ENCODE measurements around the gene GNAL.
"Not testable (repeated sequence)": the region's sequence is repeated elsewhere in the genome, so short reads cannot be mapped to it uniquely, and the experiment has no call there.

Gene GNAL

DNA sequence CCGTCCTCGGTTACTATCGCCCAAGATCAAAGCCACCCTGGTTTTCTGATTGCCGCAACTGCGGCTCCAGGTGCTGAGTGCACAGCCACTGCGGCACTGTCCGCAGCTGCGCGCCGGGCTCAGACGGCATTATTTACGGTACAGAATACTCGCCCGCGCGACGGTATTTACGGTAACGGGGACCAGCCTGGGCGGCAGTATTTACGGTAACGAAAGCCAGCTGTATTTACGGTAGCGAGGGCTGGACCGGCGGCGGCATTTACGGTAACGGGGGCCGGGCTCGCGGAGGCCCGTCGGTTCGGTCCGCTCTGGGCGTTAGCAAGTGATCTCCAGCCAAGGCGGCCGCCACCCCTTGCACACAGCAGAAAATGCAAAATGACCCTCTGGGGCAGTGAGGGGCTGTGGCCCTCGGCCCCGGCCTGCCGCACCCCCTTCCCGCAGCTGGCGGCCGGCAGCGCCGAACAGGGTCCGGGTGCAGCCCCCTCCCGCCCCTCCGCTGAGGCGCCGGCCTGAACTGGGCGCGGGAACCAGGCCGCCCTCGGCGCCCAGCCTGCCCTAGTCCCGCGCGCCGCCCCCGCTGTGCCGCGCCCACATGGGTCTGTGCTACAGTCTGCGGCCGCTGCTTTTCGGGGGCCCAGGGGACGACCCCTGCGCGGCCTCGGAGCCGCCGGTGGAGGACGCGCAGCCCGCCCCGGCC, at the start of gene GNAL:
Gene GNAL, plus strand, starts transcription at position 293 of the 697 bp plus-strand sequence. Its CDS starts 300 bp downstream, at position 593.
- DNase-seq: peak; percentile 81

GRCh38 chr18:11647310-11647709, 41.8 kb upstream of the GNAL start:
- not testable (repeated sequence) for DNase-seq

DNA sequence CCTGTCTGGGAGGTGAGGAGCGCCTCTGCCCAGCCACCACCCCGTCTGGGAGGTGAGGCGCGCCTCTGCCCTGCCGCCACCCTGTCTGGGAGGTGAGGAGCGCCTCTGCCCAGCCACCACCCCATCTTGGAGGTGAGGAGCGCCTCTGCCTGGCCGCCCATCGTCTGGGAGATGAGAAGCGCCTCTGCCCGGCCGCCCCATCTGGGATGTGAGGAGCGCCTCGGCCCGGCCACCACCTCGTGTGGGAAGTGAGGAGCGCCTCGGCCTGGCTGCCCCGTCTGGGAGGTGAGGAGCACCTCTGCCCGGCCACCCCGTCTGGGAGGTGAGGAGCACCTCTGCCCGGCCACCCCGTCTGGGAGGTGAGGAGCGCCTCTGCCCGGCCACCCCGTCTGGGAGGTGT, 41.3 kb upstream of the GNAL start:
- DNase-seq: not testable (repeated sequence)

GRCh38 chr18:11649839-11650238, 39.2 kb upstream of the GNAL start:
- no peak for DNase-seq

DNA sequence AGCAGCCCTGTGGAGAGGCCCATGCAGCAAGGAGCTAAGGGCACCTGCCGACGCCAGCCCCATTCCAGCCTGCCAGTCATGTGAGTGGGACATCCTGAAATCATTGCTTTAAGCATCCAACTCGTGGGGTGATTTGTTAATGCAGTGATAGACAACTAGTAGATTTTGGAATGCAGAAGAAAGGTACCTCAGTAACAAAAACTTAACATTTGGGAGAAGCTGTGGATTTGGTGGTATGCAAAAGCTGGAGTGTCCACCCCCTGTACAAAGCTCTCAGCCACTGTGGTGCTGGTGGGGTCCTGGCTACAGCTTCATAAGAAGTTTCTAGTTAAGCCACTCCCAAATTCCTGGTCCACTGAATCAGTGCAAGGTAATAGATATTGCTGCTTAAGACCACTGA, 37.2 kb upstream of the GNAL start:
- DNase-seq: no peak

DNA sequence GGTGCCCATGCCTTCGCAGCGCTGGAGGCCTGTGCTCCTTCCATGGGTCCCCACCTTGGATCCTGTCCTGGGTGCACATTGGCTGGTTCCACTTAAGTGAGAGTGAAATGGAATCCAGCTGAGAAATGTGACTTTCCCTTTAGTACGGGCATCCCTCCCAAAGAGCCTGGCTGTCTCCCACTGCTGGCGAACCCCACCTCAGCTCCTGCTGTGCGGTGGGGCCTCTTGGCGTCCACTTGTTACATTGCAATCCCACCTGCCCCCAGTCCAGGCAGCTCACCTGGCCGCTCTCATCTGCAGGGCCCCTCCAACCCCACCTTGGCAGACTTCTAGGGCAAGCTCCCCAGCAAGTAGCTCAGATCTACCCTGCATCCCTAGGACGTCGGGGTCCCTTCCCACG, 35.5 kb upstream of the GNAL start:
- no peak for DNase-seq

DNA sequence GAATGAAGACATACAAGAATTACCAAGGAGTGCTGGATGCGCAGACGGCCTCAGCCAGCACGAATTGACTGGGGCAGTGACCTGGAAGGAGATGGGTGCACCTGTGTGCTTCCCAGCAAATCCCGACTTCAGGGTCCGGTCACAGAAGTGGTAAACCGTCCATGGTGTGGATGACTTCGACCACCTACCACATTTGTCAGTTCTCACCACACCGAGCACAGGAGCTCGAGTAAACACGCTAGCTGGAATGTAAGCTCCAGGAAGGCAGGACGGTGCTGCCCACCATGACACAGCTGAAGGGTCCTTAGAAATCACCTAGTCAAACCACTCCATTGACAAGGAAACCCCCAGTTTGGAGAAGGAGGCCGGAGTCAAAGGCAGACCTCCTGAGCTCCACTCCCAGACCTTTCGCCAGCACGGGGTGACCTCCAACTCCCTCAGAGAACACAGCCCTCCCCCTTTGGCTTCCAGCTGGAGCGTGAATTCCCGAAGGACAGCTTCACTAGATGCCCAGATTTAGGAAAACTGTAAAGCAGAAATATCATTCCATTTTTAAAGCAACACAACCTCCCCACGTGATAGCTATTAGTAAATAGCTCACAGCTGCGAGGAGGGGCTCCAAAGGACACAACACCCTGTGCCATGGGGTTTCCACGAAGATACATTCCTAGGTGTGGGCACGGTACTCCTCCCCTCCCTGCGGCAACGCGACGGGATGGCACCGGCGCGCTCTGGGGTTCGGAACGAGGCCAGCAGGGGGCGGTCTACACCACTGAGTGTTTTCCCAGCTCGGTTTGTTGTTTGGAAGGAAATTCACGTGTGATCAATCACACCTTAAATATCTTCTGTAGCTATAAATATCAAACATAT, 34.1 kb upstream of the GNAL start:
- DNase-seq: peak; percentile 2

DNA sequence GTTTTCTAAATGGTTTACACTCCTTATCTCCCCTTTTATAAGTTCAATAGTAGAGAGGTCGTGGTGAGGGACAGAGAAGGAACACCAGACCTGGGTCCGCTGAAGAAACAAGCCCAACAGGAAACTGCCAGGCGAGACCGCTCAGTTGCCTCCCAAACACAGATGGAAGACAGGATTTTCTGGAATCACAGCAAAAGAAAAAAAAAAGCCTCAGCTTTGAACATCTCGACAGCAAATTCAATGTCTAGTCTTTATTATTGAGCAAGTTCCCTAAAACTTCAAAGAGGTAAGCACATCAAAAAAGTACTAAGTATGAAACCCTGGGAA, 33.5 kb upstream of the GNAL start:
- no peak for DNase-seq

GRCh38 chr18:11657152-11657551, 31.9 kb upstream of the GNAL start:
- no peak for DNase-seq

DNA sequence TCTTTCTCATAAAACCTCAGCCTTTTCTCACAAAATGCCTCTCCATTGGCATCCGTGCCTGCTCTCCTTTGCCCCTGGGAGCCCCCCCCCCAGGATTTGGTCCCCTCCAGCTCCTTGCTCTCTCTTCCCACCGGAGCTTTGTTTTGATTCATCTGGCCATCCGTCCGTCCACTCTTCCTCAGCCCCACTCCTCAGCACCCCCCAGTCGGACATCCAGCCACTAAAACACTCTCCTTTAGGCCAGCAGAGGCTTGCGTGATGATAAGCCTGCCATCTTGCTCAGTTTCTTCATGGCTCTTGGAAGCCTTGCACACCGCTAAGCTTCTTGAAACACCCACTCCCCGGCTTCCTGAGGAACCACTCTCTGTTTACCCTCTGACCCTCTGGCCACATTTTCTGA, 31.5 kb upstream of the GNAL start:
- no peak for DNase-seq

GRCh38 chr18:11658019-11658418, 31.0 kb upstream of the GNAL start:
- no peak for DNase-seq

DNA sequence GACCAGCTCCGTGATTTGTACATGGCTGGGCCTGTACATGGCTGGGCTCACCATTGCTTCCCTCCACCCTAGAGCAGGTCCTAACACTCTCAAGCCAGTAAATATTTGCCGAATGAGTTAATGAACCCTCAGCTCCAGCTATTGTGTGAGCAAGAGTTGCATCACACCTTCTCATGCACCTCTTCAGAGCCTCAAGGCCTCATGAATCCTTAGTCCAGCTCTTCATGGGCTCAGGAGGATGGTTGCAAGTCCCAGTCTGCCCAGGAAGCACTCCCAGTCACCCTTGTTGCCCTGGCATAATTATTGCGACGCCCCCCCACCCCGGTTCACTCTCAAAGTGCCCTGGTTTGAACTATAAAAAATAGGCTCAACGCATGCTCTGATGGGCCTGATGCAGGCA, 30.1 kb upstream of the GNAL start:
- peak; percentile 51 for DNase-seq

GRCh38 chr18:11660691-11661090, 28.4 kb upstream of the GNAL start:
- DNase-seq: no peak

- DNase-seq: no peak
Observed at GRCh38 chr18:11661430-11661829, 27.6 kb upstream of the GNAL start.

DNA sequence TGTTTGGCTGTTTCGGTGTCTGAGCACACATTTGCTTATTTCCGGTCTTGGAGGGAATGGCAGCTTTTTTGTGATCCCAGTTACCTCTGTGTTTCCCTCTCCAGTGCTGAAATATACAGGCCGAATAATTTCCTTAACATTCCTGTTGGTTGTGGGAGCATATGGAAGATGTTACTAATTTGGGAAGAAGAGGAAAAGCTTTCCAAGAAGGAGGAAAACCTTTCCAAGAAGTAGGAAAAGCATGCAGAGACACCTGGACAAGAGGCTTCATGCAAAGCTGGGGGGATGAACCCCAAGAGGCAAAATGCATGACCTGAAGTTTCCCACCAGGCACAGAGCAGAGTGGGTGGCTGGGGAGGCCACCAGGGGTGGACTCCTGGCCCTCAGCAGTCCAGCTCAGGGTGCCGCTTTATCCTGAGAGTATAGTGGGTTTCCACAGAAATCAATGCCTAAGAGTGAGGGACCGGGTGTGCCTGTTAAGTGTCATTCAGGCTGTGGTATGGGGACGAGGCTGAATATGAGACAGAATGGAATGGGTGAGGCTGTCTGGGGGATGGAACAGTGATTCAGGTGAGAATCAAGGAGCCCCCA, 25.5 kb upstream of the GNAL start:
- no peak for DNase-seq

GRCh38 chr18:11664286-11664685, 24.8 kb upstream of the GNAL start:
- DNase-seq: no peak

DNA sequence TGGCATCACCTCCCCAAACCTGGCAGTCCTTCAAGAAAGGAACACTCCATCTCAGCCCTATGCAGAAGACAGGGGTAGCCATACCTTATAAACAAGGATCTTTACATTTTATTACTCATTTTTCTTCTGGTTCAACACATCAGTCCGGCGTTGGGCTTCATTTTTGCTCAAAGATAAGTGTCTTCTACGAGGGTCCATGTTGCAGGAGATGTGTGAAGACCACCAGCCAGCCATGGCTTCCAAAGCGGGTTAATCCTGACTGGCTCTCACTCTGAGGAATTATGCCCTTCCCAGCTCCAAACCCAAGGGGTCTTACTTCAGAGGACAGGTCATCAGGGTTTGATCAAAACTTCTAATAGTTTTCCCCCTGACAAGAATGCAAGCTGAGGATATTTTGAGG, 23.9 kb upstream of the GNAL start:
- no peak for DNase-seq

DNA sequence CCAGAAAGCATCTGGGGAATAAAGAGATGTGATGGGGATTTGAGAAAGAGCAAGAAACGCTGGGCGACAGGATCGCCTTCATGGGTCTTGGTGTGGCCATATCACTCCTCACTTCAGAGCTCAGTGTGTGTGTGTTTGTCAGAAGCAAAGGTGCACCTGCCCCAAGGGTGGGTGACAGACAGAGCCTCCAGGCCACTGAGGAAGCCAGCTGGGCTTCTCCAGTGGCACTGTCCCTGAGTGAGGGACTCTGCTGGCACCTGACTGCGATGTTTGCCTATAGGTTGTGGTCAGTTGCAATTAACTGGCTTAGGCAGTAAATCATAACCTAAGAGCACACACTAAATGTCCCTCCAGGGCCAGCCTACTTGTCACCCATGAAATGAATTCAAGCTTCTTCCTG, 23.5 kb upstream of the GNAL start:
- DNase-seq: peak; percentile 47

DNA sequence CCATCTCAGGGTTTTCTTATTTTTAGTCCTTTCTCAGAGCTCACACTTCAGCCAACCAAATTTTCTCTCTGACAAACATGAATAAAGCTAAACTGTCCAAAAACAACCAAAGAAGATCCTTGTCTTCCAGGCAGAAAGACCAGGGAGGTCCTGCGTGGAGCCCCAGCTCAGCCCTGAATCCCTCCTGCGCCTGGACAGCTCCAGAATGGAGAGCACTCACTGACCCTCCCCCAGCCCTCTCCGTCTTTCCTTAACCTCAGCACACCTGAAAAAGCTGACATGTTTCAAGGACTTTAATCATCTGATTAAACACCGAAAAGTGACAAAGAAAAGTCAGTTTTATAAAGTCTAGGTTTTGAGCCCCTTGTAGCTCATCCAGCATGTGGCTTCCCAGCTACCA, 22.9 kb upstream of the GNAL start:
- no peak for DNase-seq

DNA sequence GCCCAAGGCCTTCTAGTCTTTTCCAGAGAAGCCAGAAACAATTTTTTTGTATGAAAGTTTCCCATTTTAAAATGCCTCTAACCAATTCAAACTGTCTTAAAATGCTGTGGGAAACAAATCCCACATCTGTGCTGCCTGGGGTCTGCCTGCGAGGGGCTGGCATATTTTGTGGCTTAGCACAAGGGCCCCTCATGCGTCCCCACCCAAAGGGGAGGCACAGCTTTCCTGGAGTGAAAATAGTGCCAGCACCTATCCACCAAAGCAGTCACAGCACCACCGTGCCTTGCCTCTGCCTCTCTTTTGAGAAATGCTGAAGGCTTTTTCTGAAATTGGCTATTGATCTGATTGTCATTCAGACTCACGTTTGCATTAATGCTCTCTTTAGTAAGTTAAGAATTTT, 22.2 kb upstream of the GNAL start:
- no peak for DNase-seq

GRCh38 chr18:11667578-11667977, 21.5 kb upstream of the GNAL start:
- DNase-seq: no peak

- DNase-seq: no peak
Observed at GRCh38 chr18:11668441-11669169, 20.5 kb upstream of the GNAL start.

DNA sequence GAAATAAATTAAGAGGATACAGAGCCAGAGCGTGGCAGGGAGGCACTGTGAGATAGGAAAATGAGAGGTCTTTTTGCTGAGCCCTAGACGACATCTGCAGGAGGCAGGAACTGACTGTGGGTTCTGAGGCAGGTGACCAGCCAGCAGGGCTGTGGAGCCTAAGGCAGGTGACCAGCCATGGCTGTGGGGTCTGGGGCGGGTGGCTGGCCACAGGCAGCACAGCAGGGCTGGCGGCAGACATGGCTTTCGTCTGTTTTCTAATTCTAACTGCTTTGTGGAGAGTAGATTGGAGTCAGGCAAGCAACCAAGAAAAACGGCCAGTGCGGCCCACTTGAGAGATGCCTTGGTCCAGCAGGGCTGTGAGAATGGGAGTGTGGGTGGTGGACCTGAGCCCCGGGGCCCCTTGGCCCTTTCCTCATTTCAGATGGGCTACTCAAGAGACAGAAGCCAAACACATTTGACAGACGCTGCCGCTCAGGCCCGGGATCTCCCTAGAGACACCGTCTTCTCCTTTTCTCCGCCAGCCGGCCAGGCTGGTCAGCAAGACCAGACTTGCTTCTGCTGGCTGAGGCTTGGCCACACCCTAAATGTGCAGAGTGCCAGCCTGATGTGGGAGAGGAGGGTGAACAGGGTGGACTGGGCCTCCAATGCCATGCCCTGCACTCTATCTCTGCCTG, 19.7 kb upstream of the GNAL start:
- DNase-seq: peak; percentile 9
